Peyer's patch (tissue), 4 donors: Measurements from ENCODE around the gene ARID2.

Experiments used
- POLR2A ChIP-seq, 2 donors: fragments of 450-650 bp; IDR thresholded peaks; one replicate each; pipeline ENCODE4 v1.5.1; 2017; ENCODE audit warnings: antibody characterized with exemption in 2 of 2, mild to moderate bottlenecking in 2 of 2, moderate library complexity in 2 of 2
- TF ChIP-seq, protein P1 (sequence below), 6 experiments: fragments of 450-650 bp in 4 of 6; fragments of 200-600 bp in 2 of 6; sonication (generic) in 1 of 6; IDR thresholded peaks; one replicate each; pipeline ENCODE4 v1.5.1; 2017 to 2019; ENCODE audit warnings: antibody characterized with exemption in 6 of 6, mild to moderate bottlenecking in 3 of 6, moderate library complexity in 1 of 6

DNA sequence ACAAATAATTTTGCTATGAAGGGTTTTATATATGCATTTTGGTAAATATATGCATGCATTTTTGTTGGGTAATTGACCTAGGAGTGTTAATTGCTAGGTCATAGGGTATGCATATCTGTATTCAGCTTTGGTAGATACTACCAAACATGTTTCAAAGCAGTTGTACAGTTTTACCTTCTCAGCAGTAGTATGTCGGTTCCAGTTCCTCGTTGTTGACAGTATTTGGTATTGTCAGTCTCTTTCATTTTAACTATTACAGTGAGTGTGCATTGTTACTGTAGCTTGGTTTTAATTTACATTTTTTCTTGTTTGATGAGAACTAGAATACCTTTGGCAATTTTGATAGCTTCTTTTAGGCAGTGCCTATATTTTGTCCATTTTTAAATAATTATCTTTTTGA is 98.9 kb downstream of the ARID2 start:
- TF ChIP-seq POLR2A (IDR thresholded peaks at IDR 0.05): no peak
- TF ChIP-seq, protein P1, sequence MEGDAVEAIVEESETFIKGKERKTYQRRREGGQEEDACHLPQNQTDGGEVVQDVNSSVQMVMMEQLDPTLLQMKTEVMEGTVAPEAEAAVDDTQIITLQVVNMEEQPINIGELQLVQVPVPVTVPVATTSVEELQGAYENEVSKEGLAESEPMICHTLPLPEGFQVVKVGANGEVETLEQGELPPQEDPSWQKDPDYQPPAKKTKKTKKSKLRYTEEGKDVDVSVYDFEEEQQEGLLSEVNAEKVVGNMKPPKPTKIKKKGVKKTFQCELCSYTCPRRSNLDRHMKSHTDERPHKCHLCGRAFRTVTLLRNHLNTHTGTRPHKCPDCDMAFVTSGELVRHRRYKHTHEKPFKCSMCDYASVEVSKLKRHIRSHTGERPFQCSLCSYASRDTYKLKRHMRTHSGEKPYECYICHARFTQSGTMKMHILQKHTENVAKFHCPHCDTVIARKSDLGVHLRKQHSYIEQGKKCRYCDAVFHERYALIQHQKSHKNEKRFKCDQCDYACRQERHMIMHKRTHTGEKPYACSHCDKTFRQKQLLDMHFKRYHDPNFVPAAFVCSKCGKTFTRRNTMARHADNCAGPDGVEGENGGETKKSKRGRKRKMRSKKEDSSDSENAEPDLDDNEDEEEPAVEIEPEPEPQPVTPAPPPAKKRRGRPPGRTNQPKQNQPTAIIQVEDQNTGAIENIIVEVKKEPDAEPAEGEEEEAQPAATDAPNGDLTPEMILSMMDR (IDR thresholded peaks at IDR 0.05): no peak
